PC-9 (cell line): ENCODE measurements around the gene CPNE1. TPM values are rescaled to one million over a fixed set of nuclear protein-coding genes. Genes with fewer than 3 reads are reported as not detected.

ENCODE experiments used
- BruUV-seq: library from RNA; stranded (reverse); fragments of 400-500 nt; replicated peaks from 2 replicates; lab custom pipeline; 2021; lab: Mats Ljungman, UMichigan
- CTCF ChIA-PET: fragments of 300-600 bp; sonication (Branson Sonifier 250); formaldehyde crosslinking; loops from one replicate; lab custom pipeline; 2022; ENCODE audit warnings: antibody characterized with exemption; lab: Charles Lee
- POLR2A ChIA-PET: fragments of 300-600 bp; sonication (Branson Sonifier 250); formaldehyde crosslinking; loops from one replicate; lab custom pipeline; 2022; ENCODE audit warnings: antibody characterized with exemption; ENCODE audit not compliant: unreplicated experiment; lab: Charles Lee
- DNase-seq, 2 experiments: peaks; one replicate each; pipeline versions ENCODE4 v3.0.0 to v3.0.0-alpha.2; 2015 to 2022; ENCODE audit warnings: mixed read lengths in 1 of 2
- H2AFZ ChIP-seq: fragments of 200-600 bp; sonication (generic); 2 replicates; pipeline ENCODE4 v1.8.1; 2017; ENCODE audit warnings: antibody characterized with exemption
- H3F3A ChIP-seq: fragments of 200-600 bp; sonication (generic); 2 replicates; pipeline ENCODE4 v1.8.1; 2017; ENCODE audit warnings: antibody characterized with exemption, mild to moderate bottlenecking, low read depth; ENCODE audit not compliant: insufficient read depth
- H3K27ac ChIP-seq: fragments of 200-600 bp; sonication (generic); 2 replicates; pipeline ENCODE4 v1.6.1; 2016; ENCODE audit warnings: mixed run types
- H3K27me3 ChIP-seq: fragments of 200-600 bp; sonication (generic); 2 replicates; pipeline ENCODE4 v1.6.1; 2016; ENCODE audit warnings: low read depth, mixed run types; ENCODE audit not compliant: insufficient read depth
- H3K36me3 ChIP-seq: fragments of 200-600 bp; sonication (generic); 2 replicates; pipeline ENCODE4 v1.6.1; 2016; ENCODE audit warnings: low read depth, mixed run types
- H3K4me1 ChIP-seq: fragments of 200-600 bp; sonication (generic); replicated peaks from 2 replicates; pipeline ENCODE4 v1.6.1; 2016; ENCODE audit warnings: mixed run types; ENCODE audit not compliant: insufficient read depth
- H3K4me2 ChIP-seq: fragments of 200-600 bp; sonication (generic); 2 replicates; pipeline ENCODE4 v1.6.1; 2017; ENCODE audit warnings: mixed run types
- H3K4me3 ChIP-seq: fragments of 200-600 bp; sonication (generic); 2 replicates; pipeline ENCODE4 v1.6.1; 2016; ENCODE audit warnings: mixed run types
- H3K79me2 ChIP-seq: fragments of 200-600 bp; sonication (generic); 2 replicates; pipeline ENCODE4 v1.6.1; 2017; ENCODE audit warnings: low read depth, mixed run types
- H3K9me2 ChIP-seq: fragments of 200-600 bp; sonication (generic); 2 replicates; pipeline ENCODE4 v1.8.1; 2017; ENCODE audit warnings: mild to moderate bottlenecking; ENCODE audit not compliant: insufficient read depth
- H3K9me3 ChIP-seq: fragments of 200-600 bp; sonication (generic); 2 replicates; pipeline ENCODE4 v1.8.1; 2016; ENCODE audit warnings: low read depth; ENCODE audit not compliant: insufficient read depth
- H4K20me1 ChIP-seq: fragments of 200-600 bp; sonication (generic); 2 replicates; pipeline ENCODE4 v1.8.1; 2017; ENCODE audit not compliant: insufficient read depth
- CTCF ChIP-seq: fragments of 200-600 bp; sonication (generic); conservative IDR thresholded peaks from 2 replicates; pipeline ENCODE4 v1.6.1; 2017; ENCODE audit warnings: mixed run types, antibody characterized with exemption, mild to moderate bottlenecking, moderate library complexity
- EZH2 ChIP-seq: fragments of 200-600 bp; sonication (generic); IDR thresholded peaks from 2 replicates; pipeline ENCODE4 v1.8.0; 2017; ENCODE audit warnings: antibody characterized with exemption, low read depth
- intact Hi-C: fragments of 100-400 bp; cut with micrococcal nuclease; formaldehyde crosslinking; loops from one replicate; pipeline ENCODE4 v1.10.0; 2022; ENCODE audit not compliant: unreplicated experiment
- total RNA-seq: library from RNA; stranded (reverse); gene quantifications from 2 replicates; pipeline ENCODE4 v1.2.3, GENCODE V29; 2021

Gene CPNE1
- total RNA-seq, 1 experiment from 2014 or later: 271 TPM

GRCh38 chr20:35637276-35637675 lies 27.4 kb downstream of the CPNE1 start:
- intact Hi-C loops: no loop called here
- no peaks in the 10 kb centered on the region for H3K4me1 ChIP-seq
- no peak for DNase-seq
- no peak for TF ChIP-seq EZH2
- no peak for TF ChIP-seq CTCF
- H3K36me3 ChIP-seq: no peaks in the 10 kb centered on the region
- peaks cover 66% of the 10 kb centered on the region for H3K79me2 ChIP-seq
- ChIA-PET POLR2A (no interaction called here), CTCF (no interaction called here)
- no peak overlapping the region for H3K4me3 ChIP-seq
- H2AFZ ChIP-seq: no peak overlapping the region
- H3K27ac ChIP-seq: no peak overlapping the region
- no peak overlapping the region for H3K4me2 ChIP-seq
- H3K9me2 ChIP-seq: no peaks in the 10 kb centered on the region
- H4K20me1 ChIP-seq: peaks cover 4% of the 10 kb centered on the region; the same call in 1 of the 2 replicates
- BruUV-seq: no TSS peak
- H3F3A ChIP-seq: peaks cover 12% of the 10 kb centered on the region
- no peaks in the 10 kb centered on the region for H3K27me3 ChIP-seq
- no peaks in the 10 kb centered on the region for H3K9me3 ChIP-seq

DNA sequence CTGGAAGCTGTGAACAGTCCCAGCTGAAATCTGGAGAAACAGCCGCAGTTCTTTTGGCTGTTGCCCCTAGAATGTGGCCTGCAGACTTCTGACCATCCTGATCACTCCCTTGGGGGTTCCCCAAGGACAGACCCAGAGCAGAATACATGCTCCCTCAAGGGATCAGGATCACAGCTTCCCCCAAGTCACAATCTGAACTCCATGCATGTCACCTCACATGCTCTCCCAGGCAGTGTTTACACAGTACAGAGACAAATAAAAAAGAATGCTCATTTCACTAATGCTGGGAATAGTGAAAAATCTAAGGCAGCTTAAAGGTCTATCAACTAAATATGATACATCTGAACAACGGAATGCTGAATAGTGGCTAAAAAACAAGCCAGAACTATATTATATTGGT lies 28.6 kb downstream of the CPNE1 start:
- H3K27ac ChIP-seq: no peak overlapping the region
- H3K79me2 ChIP-seq: peaks cover 55% of the 10 kb centered on the region
- TF ChIP-seq EZH2 (no peak), CTCF (no peak)
- no peak for DNase-seq
- H3K4me2 ChIP-seq: no peak overlapping the region
- no peaks in the 10 kb centered on the region for H3K27me3 ChIP-seq
- no peaks in the 10 kb centered on the region for H3K9me2 ChIP-seq
- ChIA-PET CTCF (no interaction called here), POLR2A (no interaction called here)
- H4K20me1 ChIP-seq: peaks cover 4% of the 10 kb centered on the region; the same call in 1 of the 2 replicates
- no peak overlapping the region for H3K4me3 ChIP-seq
- BruUV-seq: no TSS peak
- no peaks in the 10 kb centered on the region for H3K4me1 ChIP-seq
- no peaks in the 10 kb centered on the region for H3K9me3 ChIP-seq
- intact Hi-C loops: no loop called here
- H3F3A ChIP-seq: peaks cover 11% of the 10 kb centered on the region
- H3K36me3 ChIP-seq: no peaks in the 10 kb centered on the region
- no peak overlapping the region for H2AFZ ChIP-seq

GRCh38 chr20:35635652-35636051 lies 29.0 kb downstream of the CPNE1 start:
- Histone ChIP-seq H2AFZ (no peak overlapping the region), H3K27me3 (no peaks in the 10 kb centered on the region), H3K4me3 (no peak overlapping the region), H3K4me2 (no peak overlapping the region), H3K27ac (no peak overlapping the region), H3K4me1 (no peaks in the 10 kb centered on the region), H3K79me2 (peaks cover 52% of the 10 kb centered on the region), H3K9me2 (no peaks in the 10 kb centered on the region), H3F3A (peaks cover 11% of the 10 kb centered on the region), H4K20me1 (peaks cover 4% of the 10 kb centered on the region; the same call in 1 of the 2 replicates), H3K36me3 (no peaks in the 10 kb centered on the region), H3K9me3 (no peaks in the 10 kb centered on the region)
- no TSS peak for BruUV-seq
- TF ChIP-seq EZH2 (no peak), CTCF (no peak)
- no peak for DNase-seq
- intact Hi-C loops: no loop called here
- ChIA-PET CTCF (no interaction called here), POLR2A (interaction anchor here (0.7 kb wide), 1 partner anchor 287 kb away, joined by 6 read pairs; no protein-coding TSS in a partner anchor)
